Stimulated activated CD4-positive, alpha-beta T cell treated with anti-CD3 and anti-CD28 coated beads, Interleukin-1b, Interleukin-23, amount 100 ng/mL, for 1 hour (primary cell): ENCODE measurements around the gene RTL5.

Source experiments
- DNase-seq, 2 donors: peaks; one replicate each; pipeline ENCODE4 v3.0.0-alpha.2; 2020; ENCODE audit warnings: low read depth in 2 of 2

RTL5 gene

DNA sequence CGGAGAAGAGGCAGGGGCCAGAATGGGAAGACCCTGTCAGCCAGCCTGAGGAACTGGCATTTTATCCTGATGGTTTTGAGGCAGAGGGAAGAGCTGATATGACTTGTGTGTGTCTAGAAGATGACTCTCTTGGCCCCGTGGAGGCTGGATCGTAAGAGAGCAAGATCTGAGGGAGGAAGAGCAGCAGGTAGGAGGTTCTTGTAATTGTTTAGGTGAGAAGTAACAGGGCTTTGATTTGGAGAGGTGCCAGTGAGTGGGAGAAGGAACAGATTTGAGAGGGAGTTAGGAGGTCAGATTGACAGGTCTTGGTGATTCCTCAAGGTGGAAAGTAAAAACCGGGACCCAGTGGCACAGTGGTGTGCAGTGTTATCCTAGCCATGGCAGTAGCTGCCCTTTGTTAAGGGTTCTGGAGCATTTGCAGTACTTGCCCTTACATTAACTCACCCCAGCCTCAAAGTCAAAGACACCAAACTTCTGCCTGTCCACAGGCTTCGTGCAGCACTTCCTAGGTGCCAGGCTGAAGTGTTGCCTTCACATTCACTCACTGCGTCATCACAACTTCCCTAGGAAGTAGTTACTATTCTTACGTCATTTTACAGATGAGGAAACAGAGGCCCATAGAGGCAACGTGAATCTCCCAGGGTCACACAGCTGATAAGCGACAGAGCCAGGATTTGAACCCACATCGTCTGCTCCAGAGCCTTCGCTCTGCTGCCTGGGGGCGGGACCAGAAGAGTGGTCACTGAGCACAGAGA, 23.7 kb downstream of the RTL5 start:
- DNase-seq, result no peak

DNA sequence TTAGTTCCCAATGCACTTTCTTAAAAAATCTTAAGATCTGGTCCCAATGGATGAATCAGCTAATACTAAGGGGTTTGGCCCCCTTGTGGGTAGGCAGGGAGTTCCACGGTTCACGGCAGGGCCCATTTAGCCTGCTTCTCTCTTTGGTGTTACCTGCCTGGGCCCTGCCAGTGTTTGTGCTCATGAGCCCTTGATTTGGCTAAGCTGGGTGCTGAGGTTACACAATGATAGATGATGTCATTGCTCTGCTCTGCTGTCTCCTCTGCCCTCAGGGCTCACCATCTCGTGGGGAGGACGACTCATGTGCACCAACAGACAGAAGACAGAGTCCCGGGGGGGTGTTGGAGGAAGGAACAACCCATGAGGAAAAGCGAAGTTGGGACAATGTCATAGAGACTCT, 24.4 kb downstream of the RTL5 start:
- no peak for DNase-seq

DNA sequence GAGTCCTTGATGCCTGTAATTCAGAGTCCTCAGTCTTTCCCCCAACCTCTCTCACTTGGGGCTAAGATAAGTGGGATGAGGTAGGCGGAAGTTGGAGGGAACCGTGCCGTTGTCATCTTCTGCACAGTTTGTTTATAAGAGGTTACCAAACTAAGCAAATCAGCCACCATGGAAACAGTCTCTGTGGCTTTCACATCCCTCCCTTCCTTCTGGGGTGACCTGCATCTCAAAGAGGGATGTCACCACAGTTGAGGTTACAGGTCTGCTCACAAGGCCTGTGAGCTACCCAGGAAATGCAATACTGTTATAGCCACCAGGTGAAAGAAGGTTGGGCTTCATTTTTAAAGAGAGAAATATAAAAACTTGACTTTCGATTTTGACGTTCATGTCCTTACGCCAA, 26.3 kb downstream of the RTL5 start:
- DNase-seq, result no peak

DNA sequence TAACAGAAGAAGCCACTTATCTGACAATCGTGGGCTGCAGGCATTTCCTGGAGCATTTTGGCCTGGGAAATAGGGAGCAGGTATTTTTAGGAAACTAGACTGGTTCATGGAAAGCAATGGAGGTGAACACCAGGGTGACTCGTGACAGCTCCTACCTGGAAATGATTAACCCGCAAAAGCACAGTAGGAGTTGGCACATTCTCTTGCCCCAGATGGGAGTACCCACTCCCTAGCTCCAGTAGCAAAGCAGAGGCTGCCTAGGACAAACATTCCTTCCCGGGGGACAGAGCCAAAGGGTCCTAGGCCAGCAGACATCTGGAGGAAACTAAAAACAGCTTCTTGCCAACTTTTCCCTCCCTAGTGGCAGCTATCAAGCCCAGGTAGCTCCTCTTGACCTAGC, 29.0 kb downstream of the RTL5 start:
- DNase-seq, result no peak

DNA sequence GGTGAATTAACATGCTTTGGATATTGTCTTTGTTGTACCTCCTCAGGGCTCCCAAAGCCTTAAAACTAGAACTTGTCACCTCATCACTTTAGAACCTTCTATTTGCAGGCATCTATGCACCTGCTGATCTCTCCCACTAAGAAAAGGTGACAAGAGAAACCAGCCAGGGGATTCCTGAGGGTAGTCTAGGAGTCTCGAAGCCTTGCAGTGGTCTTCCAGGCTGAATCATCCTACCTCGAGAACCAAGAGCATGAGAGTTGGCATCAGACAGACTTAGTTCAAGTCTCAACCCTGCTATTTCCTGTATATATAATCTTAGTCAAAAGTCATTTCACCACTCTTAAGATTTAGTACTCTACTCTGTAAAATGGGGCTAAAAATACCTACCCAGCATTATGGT, 29.6 kb downstream of the RTL5 start:
- no peak for DNase-seq

DNA sequence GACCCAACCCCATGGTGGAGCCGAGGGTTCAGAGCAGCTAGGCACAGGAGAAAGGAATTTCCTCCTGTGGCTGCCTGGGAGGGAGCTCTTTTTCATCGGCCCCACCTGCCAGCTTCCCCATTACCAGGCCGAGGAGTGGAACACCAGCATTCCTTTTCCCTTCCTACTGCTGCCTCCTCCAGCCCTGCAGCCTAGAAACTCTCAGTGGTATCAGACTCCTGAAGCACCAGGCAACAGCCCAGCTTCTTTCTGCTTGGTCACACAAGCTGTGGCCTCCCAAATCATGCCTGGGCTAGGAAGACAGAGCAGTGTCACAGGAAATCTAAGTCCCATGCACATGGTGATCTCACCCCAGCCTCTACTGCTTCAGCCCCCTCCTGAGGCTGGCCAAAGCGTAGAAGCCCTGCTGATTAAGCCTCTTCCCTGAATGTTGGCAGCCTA, 30.1 kb downstream of the RTL5 start:
- no peak for DNase-seq

DNA sequence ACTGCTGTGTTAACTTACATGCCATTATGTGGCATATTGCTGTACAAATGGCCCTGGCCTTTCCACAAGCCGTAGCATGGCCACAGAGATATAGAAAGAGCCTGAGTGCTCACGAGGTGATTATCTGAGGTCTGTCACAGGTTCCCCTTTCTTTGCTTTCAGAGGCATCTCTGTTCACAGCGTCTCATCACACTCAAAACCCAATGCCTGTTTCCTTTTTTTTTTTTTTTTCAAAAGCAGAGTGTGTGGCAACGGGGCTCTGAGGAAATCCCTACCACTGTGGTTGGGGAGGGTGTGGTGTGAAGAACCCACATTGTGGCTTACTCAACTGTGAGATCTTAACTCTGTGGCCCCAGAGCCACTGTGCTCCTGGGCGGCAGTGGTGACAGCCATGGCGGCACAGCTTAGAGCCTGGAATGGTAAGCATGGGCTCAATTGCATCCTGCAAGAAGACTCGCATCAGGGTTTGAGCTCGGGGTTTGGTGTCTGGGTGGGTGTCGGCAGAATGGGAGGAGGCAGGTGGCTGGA, 30.8 kb downstream of the RTL5 start:
- DNase-seq, result peak in 1 of 2 donors; percentile 29

DNA sequence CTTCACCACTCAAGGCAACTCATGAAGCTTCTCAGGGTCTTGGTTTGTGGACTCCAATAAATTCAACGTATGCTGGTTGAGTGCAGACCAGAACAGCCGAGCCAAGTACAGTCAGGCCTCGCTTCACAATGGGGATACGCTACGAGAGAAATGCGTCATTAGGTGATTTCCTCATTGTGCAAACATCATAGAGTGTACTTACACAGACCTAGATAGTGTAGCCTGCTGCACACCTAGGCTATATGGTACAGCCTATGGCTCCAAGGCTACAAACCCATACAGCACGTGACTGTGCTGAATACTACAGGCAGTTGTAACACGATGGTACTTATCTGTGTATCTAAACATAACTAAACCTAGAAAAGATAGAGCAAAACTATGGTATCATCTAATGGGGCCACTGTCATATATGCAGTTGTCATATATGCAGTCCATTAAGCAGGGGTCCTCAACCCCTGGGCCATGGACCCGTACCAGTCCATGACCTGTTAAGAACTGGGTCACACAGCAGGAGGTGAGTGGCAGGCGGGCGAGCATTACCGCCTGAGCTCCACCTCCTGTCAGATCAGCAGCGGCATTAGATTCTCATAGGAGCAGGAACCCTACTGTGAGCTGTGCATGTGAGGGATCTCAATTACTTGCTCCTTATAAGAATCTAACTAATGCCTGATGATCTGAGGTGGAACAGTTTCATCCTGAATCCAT, 31.5 kb downstream of the RTL5 start:
- no peak for DNase-seq

DNA sequence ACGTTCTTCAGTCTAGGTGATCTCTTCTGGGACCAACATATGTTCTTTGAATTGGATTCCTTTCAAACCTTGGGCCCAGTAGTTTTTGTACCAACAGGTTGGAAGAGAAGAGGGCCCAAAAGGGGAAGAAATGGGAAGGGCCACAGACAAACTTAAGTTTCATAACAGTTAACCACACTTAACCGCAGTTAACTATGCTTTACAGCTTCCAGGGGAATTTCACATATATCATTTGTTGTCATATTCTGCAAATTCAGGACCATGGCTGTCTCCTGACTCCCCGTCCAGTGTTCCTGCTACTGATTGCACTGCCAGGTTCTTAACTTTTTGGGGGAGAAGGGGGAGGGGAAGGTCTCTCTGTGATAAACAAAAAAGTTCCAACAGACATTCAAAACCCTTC, 34.6 kb downstream of the RTL5 start:
- DNase-seq, result no peak

DNA sequence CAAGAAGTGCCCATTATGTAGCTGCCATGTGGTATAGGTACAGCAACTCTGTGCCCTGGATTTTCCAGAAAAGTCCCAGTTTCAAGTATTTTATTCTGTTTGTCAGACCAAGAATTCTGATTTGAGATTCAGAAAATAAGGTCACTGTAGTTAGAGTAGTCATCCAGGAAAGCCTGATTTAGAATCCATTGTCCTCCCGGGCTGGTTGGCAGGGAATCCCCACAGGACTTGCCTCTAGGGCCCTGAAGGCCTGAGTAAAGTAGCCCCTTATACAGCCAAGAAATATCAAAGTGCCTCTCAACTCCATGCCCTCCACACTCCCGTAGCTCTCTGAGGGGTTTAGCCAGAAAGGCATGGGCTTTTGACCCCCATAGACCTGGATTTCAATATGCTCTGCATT, 36.3 kb downstream of the RTL5 start:
- no peak for DNase-seq

DNA sequence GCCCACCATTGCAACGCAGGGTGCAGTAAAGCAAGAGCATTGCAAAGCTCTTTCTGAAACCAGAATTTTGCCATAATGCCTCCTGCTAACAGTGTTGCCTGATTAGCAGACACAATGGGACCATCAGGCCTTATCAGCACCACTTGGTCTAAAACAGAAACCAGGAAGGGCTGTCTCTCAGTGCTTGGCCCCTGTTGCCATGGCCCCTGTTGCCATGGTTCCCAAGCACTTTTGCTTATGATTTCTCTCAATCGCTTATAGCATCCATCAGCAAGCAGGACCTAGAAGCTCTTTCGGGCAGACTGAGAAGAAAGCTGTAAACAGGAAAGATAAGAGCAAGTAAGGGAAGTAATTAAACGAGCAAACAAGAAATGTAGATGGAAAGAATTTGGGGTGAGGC, 36.8 kb downstream of the RTL5 start:
- peak in 1 of 2 donors; percentile 46 for DNase-seq

DNA sequence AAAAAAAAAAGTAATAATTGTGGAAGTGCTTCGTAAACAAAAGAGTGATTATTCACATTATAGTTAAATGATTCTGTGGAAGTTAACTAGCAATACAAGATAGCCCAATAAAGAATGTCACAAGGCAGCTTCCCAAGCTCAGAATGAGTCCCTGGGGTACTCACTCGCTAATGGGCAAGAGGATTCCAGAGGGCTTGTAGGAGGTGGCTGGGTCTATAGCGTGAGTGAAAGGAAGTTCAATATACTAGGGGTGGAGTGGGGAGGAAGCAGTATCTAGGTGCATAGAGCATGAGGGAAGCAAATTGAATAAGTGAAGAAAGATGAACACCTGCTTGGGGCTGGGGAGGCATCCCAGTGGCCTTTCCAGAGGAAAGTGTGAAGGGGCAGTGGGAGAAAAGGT, 42.5 kb downstream of the RTL5 start:
- DNase-seq, result no peak

DNA sequence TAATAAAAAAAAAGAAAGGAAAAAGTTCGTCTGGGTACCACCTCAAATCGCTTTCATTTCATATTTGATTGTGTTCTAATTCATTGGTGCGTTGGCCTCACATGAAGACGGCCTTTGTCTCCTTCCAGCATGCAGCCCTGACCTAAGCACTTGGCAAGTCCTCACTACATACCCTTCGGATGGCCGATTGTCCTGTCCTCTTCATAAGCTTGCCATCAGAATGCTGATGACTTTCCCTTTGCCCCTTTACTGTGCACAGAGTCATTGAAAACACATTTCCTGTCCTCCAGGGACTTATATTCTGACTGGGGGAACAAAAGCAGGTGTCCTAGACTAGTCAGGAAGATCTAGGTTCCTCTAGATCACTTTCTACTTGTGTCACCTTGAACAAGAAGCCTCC, 43.0 kb downstream of the RTL5 start:
- DNase-seq, result no peak

DNA sequence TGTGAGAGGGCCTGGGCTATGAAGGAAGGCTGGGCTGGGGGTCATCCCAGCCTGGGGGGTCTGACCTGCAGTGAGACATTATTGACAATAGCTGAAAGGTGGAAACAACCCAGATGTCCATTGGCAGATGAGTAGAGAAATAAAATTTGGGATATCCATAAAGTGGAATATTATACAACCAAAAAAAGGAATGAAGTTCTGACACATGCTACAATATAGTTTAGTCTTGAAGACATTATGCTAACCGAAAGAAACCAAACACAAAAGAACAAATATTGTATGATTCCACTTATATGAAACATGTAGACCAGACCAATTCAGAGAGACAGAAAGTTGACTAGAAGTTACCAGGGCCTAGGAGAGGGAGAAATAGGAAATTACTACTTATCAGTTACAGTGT, 44.7 kb downstream of the RTL5 start:
- no peak for DNase-seq

DNA sequence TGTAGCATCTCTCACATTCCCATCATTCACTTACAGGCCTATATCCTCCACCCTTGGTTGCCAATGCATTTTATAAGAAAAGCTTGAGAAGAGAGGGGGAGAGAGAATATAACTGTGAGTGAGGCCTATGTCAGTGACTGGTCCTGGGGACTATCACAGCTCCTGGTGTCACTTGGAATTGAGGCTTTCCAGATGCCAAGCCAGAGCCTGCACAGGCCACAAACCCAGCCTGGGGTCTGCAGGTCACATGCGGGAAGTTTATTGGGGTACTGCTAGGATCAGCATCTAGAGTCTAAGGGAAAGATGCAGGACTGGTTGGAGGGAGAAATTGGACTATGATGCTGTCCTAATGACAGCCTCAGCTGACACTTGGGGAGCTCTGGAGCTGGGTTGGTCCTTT, 47.6 kb downstream of the RTL5 start:
- DNase-seq, result no peak

DNA sequence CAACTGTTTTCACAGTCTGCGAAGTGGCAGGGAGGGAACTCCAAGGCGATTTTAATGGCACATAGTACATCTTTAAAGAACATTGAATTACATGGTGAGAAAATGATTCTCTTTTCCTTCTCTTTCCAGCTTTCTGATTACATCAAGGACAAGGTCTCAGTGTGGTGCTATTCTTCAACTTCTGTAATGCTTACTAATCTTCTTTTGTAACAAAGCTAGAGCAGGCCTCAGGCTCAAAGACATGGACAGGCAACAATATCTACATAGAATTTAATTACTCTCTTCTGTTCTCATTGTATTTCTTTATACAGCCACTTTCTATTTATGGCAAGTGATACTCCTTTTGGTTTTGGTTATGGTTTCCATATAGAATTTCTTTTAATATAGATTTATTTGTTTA, 48.4 kb downstream of the RTL5 start:
- no peak for DNase-seq

DNA sequence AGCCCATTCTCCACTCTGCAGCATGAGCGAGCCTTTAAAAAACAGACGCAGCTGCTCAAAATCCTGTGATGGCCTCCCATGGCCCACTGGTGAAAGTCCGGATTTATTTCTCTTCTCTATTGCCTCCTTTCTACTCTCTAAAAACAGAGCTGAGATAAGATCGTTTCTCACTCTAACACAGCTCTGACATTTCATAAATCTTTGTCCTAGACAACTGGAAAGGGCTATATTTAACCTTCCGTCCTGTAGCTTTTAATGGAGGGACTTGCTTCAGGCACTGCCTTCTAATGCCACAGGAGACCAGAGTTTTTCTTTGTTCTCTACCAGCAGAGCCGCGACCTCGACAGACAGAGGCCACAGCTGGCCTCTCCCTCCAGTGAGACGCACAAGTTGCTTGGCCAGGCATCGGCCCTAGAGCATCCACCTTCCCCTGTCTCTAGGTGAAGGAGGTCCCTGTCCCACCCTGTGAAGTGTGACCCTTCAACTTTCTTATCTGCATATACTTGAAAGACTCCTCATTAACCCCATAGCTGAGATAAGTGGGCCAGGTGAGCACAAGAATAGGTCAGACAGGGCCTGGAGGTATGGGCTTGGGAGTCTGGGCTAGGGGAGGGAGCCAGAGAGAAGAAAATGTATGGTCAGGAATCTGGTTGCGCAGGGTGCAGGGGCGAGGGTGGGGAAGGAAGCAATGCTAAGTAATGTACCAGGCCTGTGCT, 50.0 kb downstream of the RTL5 start:
- no peak for DNase-seq

DNA sequence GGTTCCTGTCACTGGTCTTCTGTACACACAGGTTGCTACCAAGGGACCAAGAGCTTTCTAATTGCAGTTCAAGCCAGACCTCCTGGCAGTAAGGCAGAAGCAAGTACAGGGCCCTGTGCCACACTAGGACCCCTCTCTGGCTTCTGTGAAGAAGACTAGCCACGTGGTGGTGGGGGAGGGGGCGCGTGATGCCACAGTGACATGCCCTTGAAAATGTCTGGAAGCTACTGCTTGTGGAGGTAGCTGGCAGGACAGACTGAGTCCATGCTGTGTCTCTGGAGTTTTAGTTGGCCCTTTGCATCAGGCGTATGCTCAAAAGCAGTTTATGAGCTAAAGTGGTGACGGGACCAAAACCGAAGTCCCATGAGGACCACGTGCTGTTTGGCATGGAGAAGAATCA, 50.9 kb downstream of the RTL5 start:
- no peak for DNase-seq

DNA sequence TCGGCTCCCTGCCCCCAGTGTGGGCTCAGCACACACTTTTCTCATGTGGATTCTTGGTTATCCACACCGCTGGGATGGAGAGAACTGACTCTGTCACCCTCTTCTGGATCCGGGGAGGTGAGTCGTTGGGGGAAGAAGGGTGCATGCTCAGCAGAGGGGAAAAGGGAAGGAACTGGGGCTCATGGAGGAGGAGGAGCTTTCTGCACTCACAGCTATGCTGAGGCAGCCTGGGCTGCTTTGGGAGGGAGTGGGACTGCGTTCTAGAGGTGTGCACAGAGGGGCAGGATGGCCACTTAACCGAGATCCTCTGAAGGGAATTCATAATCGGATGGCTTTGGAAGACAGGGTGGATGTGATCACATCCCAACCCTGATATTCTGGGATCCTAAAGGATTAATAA, 51.6 kb downstream of the RTL5 start:
- DNase-seq, result no peak

DNA sequence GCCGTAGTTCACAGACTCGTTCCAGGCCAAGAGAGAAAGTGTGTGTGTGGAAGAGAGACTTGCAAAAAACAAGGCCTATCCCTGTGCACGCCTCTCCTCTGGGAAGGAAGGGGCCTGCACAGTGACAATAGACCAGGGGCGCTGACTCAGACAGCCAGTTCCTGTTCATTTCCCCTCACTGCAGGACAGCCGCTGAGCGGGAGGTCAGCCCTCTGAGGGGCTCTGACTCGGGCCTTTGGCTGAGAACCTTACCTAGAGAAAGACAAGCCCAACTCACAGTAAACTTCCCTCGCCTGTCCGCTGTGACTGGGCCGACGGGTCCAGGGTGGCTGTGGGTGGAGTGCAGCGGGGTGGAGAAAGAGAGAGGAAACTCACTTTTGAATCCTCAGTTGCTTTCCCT, 52.1 kb downstream of the RTL5 start:
- DNase-seq, result no peak

DNA sequence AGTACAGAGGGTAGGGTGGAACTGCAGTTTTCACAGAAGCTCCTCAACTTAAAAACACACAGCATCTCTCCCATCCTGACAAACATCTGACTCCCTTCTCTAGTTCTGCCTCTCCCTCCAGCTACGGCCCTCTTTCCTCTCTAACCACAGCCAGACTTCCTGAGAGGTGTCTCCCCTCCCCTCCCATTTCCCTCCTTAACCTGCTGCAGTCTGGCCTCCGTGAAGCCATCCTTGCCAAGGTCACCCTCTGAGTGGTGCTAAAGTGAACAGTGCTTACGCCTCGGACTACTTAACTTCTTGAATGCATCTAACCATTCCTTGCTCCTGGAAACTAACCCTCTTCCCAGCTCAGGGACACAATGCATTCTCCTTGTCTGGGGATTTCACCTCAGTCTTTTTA, 53.3 kb downstream of the RTL5 start:
- DNase-seq, result no peak
